T follicular helper cell (primary cell): ENCODE measurements around the gene MICAL2.

Experiments used
- DNase-seq: peaks from one replicate; pipeline ENCODE4 v3.0.0-alpha.2; 2020; ENCODE audit warnings: low read depth

The MICAL2 gene

GRCh38 chr11:12287009-12287373 is 176.6 kb downstream of the MICAL2 start:
- DNase-seq = no peak

GRCh38 chr11:12287374-12288211 is 177.2 kb downstream of the MICAL2 start:
- no peak for DNase-seq

- peak; percentile 20 for DNase-seq
Measured at GRCh38 chr11:12288212-12288930, 178.0 kb downstream of the MICAL2 start.

GRCh38 chr11:12288931-12289666 is 178.7 kb downstream of the MICAL2 start:
- no peak for DNase-seq

- no peak for DNase-seq
Measured at GRCh38 chr11:12289667-12290476, 179.5 kb downstream of the MICAL2 start.

- DNase-seq = no peak
Measured at GRCh38 chr11:12290477-12290922, 180.1 kb downstream of the MICAL2 start.

GRCh38 chr11:12291313-12291712 is 180.9 kb downstream of the MICAL2 start:
- no peak for DNase-seq

- DNase-seq = no peak
Measured at GRCh38 chr11:12291766-12292165, 181.4 kb downstream of the MICAL2 start.

- no peak for DNase-seq
Measured at GRCh38 chr11:12292766-12293165, 182.4 kb downstream of the MICAL2 start.

GRCh38 chr11:12293486-12293885 is 183.1 kb downstream of the MICAL2 start:
- no peak for DNase-seq

- no peak for DNase-seq
Measured at GRCh38 chr11:12294613-12295012, 184.2 kb downstream of the MICAL2 start.

GRCh38 chr11:12295943-12296342 is 185.6 kb downstream of the MICAL2 start:
- no peak for DNase-seq

- DNase-seq = no peak
Measured at GRCh38 chr11:12298610-12299009, 188.2 kb downstream of the MICAL2 start.

- DNase-seq = no peak
Measured at GRCh38 chr11:12301379-12301778, 191.0 kb downstream of the MICAL2 start.

- no peak for DNase-seq
Measured at GRCh38 chr11:12303421-12304149, 193.2 kb downstream of the MICAL2 start.

- no peak for DNase-seq
Measured at GRCh38 chr11:12306830-12307229, 196.4 kb downstream of the MICAL2 start.

- DNase-seq = no peak
Measured at GRCh38 chr11:12312132-12312531, 201.7 kb downstream of the MICAL2 start.
